K562 (cell line): Measurements from ENCODE around the gene PDE11A. TPM values are rescaled to one million over a fixed set of nuclear protein-coding genes. Genes with fewer than 3 reads are reported as not detected.
A peak's percentile ranks its signal among the peaks of the same experiment; 100 is the strongest.

ENCODE experiments used
- ATAC-seq: fragments of 200-7000 bp; cut with Tn5 transposase; 3 replicates; pipeline ENCODE4 v1.9.1; 2020; ENCODE audit warnings: moderate library complexity
- BruUV-seq: library from RNA; stranded (reverse); fragments of 400-500 nt; replicated peaks from 2 replicates; lab custom pipeline; 2021; lab: Mats Ljungman, UMichigan
- CTCF ChIA-PET: fragments of 300-600 bp; formaldehyde crosslinking; extraction: SDS; loops from one replicate; lab custom pipeline; 2021; ENCODE audit warnings: low intra/inter-chr PET ratio; lab: Yijun Ruan, JAX
- POLR2A ChIA-PET: fragments of 300-600, 350-650 bp; sonication (Branson Sonifier 250); formaldehyde crosslinking; extraction: SDS; loops from one replicate; lab custom pipeline; 2021; ENCODE audit warnings: antibody characterized with exemption, inconsistent platforms; lab: Yijun Ruan, JAX
- DNase-seq, 4 experiments: peaks; one replicate each; pipeline versions ENCODE4 v3.0.0 to v3.0.0-alpha.2; 2011 to 2018; ENCODE audit warnings: low spot score in 3 of 4, mixed read lengths in 3 of 4; ENCODE audit errors: extremely low read depth in 1 of 4
- FAIRE-seq: peaks from 2 replicates; lab custom pipeline; 2011; peaks lifted over from hg19 to GRCh38; lab: Jason Lieb, UNC
- H2AFZ ChIP-seq: 2 replicates; pipeline ENCODE4 v1.6.0; 2011; ENCODE audit warnings: low read depth, low read length, control low read depth, inconsistent platforms
- H3K27ac ChIP-seq: fragments of 200-600 bp; 3 replicates; pipeline ENCODE4 v1.8.0; 2011; ENCODE audit warnings: low read depth, mild to moderate bottlenecking, control low read depth, inconsistent platforms, low read length, moderate library complexity, mixed read lengths; ENCODE audit errors: extremely low read depth
- H3K27me3 ChIP-seq, 2 experiments: fragments of 300-600 bp in 1 of 2; 2 replicates in 1 of 2; 3 replicates in 1 of 2; pipeline versions ENCODE4 v1.6.0 to v1.8.0; 2011; ENCODE audit warnings: inconsistent platforms in 2 of 2, low read length in 2 of 2, mild to moderate bottlenecking in 1 of 2, mixed read lengths in 1 of 2, moderate library complexity in 1 of 2; ENCODE audit not compliant: control insufficient read depth in 2 of 2, insufficient read depth in 2 of 2
- H3K36me3 ChIP-seq: fragments of 300-600 bp; 3 replicates; pipeline ENCODE4 v1.8.0; 2011; ENCODE audit warnings: mild to moderate bottlenecking, low read length, inconsistent platforms; ENCODE audit not compliant: control insufficient read depth, insufficient read depth
- H3K4me1 ChIP-seq, 2 experiments: fragments of 200-600 bp in 1 of 2; replicated peaks in 1 of 2; 2 replicates in 1 of 2; 3 replicates in 1 of 2; pipeline versions ENCODE4 v1.5.1 to v1.8.0; 2011; ENCODE audit warnings: inconsistent platforms in 2 of 2, low read length in 2 of 2, mild to moderate bottlenecking in 1 of 2, mixed read lengths in 1 of 2, moderate library complexity in 1 of 2; ENCODE audit not compliant: control insufficient read depth in 2 of 2, insufficient read depth in 2 of 2
- H3K4me2 ChIP-seq: 2 replicates; pipeline ENCODE4 v1.6.1; 2011; ENCODE audit warnings: low read length, control low read depth, inconsistent platforms, mixed read lengths; ENCODE audit not compliant: insufficient read depth
- H3K4me3 ChIP-seq: fragments of 200-600 bp; sonication (generic), shearing (Covaris generic); 2 replicates; pipeline ENCODE4 v1.5.1; 2016; ENCODE audit warnings: control low read depth, inconsistent platforms
- H3K79me2 ChIP-seq: fragments of 200-600 bp; 3 replicates; pipeline ENCODE4 v1.8.0; 2011; ENCODE audit warnings: low read length, inconsistent platforms; ENCODE audit not compliant: control insufficient read depth, insufficient read depth
- H3K9ac ChIP-seq, 2 experiments: 2 replicates each; pipeline versions ENCODE4 v1.6.0 to v1.6.1; 2011; ENCODE audit warnings: low read depth in 2 of 2, low read length in 2 of 2, control low read depth in 1 of 2, inconsistent platforms in 1 of 2, mild to moderate bottlenecking in 1 of 2, mixed read lengths in 1 of 2; ENCODE audit not compliant: insufficient read depth in 1 of 2
- H3K9me1 ChIP-seq: one replicate; pipeline ENCODE4 v1.6.0; 2011; ENCODE audit warnings: inconsistent platforms, mild to moderate bottlenecking, low read length, moderate library complexity; ENCODE audit not compliant: control insufficient read depth, insufficient read depth
- H3K9me3 ChIP-seq: replicated peaks from 2 replicates; pipeline ENCODE4 v1.5.1; 2011; ENCODE audit warnings: low read depth, low read length, inconsistent platforms; ENCODE audit not compliant: control insufficient read depth, insufficient read depth
- H4K20me1 ChIP-seq: replicated peaks from 2 replicates; pipeline ENCODE4 v1.6.1; 2011; ENCODE audit warnings: low read length, inconsistent platforms, mixed read lengths; ENCODE audit not compliant: control insufficient read depth, insufficient read depth
- PRMT5 ChIP-seq: sonication (generic); formaldehyde crosslinking; IDR thresholded peaks from 2 replicates; pipeline ENCODE4 v1.5.0; 2020; ENCODE audit warnings: missing genetic modification reagents
- RFX7 ChIP-seq: fragments of 250-450 bp; sonication (Bioruptor Pico); IDR thresholded peaks from 2 replicates; pipeline ENCODE4 v1.5.1; 2021; ENCODE audit warnings: mild to moderate bottlenecking
- ZNF407 ChIP-seq: fragments of 450-650 bp; IDR thresholded peaks from 2 replicates; pipeline ENCODE4 v1.6.1; 2016; ENCODE audit warnings: low read depth
- ZNF75A ChIP-seq: fragments of 450-650 bp; formaldehyde crosslinking; IDR thresholded peaks from 2 replicates; pipeline ENCODE4 v1.4.0; 2020; ENCODE audit warnings: mild to moderate bottlenecking
- WGBS: fragments of 100-300 bp; shearing (Covaris generic); methylation state at CpG from one replicate; pipeline ENCODE4 v1.1.6; 2016; ENCODE audit warnings: low coverage, mixed read lengths; ENCODE audit not compliant: insufficient coverage; ENCODE audit errors: missing lambda C conversion rate; 5-methylcytosine and 5-hydroxymethylcytosine counted together
- in situ Hi-C: fragments of 300-500 bp; cut with MboI; formaldehyde crosslinking; loops from 4 replicates; pipeline ENCODE4 v1.15.0; 2018; ENCODE audit warnings: inconsistent platforms, mixed read lengths
- intact Hi-C: fragments of 100-400 bp; cut with micrococcal nuclease; formaldehyde crosslinking; loops from 2 replicates; pipeline ENCODE4 v1.14.2; 2022
- polyA plus RNA-seq, 8 experiments: library from polyadenylated mRNA; depleted of rRNA in 4 of 8; stranded (reverse) in 5 of 8; unstranded in 3 of 8; fragments of >200 nt; fragmentation: Nextera tagmentation in 2 of 8; fragmentation: Illumina TruSeq in 1 of 8; extraction: Ambion mirVana in 2 of 8; extraction: Trizol in 1 of 8; gene quantifications; 2 replicates each; pipeline versions ENCODE4 v1.2.1 to v1.2.3, GENCODE V29; 2011 to 2014; ENCODE audit warnings: inconsistent platforms in 1 of 8, missing spikeins in 1 of 8
- total RNA-seq, 7 experiments: library from RNA; depleted of rRNA in 6 of 7; stranded (reverse); fragments of >200 nt in 6 of 7; fragmentation: Illumina TruSeq in 2 of 7; extraction: Trizol in 2 of 7; gene quantifications; 2 replicates each; pipeline versions ENCODE4 v1.2.1 to v1.2.3, GENCODE V29; 2011 to 2021; ENCODE audit warnings: low replicate concordance in 1 of 7

PDE11A gene
- total and polyA plus RNA-seq, 9 of the 15 experiments (the other 6 are each of a cell fraction or from before 2014, with no cell fraction given), result 3.2 to 22.1 (median 5.7) TPM

- no peaks in the 10 kb centered on the region for H3K9me1 ChIP-seq
- no peaks in the 10 kb centered on the region for H3K79me2 ChIP-seq
- no peak overlapping the region for H3K27ac ChIP-seq
- no peak overlapping the region for H3K9ac ChIP-seq
- H4K20me1 ChIP-seq, result no peaks in the 10 kb centered on the region
- H3K36me3 ChIP-seq, result no peaks in the 10 kb centered on the region
- no TSS peak for BruUV-seq
- WGBS, result 64% methylated on average over 2 of the region's 2 CpGs
- H2AFZ ChIP-seq, result no peak overlapping the region
- H3K4me2 ChIP-seq, result no peak overlapping the region
- intact Hi-C loops, result no loop called here
- H3K27me3 ChIP-seq, result no peaks in the 10 kb centered on the region
- POLR2A ChIA-PET, result interaction anchor here (0.9 to 2.0 kb wide), 2 partner anchors 14 to 25 kb away, joined by 5 to 6 read pairs; no protein-coding TSS in a partner anchor
- no peaks in the 10 kb centered on the region for H3K9me3 ChIP-seq
- no peak for TF ChIP-seq PRMT5 (CRISPR knock-in tag)
- no peak for TF ChIP-seq RFX7 (CRISPR knock-in tag)
- 0 out of 2 replicates have a peak, but pooled peaks have one; percentile 21 for TF ChIP-seq ZNF407
- no peak for TF ChIP-seq ZNF75A (CRISPR knock-in tag)
- FAIRE-seq, result no peak
- CTCF ChIA-PET, result no interaction called here
- in situ Hi-C loops, result no loop called here
- peaks cover 12 to 38% of the 10 kb centered on the region in 2 experiments for H3K4me1 ChIP-seq
- DNase-seq, result no peak
- no peak for ATAC-seq
- H3K4me3 ChIP-seq, result no peak overlapping the region
These were observed 393.6 kb downstream of the PDE11A start for GRCh38 chr2:177678939-177679338.
